Measurements from ENCODE around the gene CMTM4.

- TF ChIP-seq POLR2A (IDR thresholded peaks at IDR 0.05), result no peak
- no peak for TF ChIP-seq CTCF (IDR thresholded peaks at IDR 0.05)
These were observed 16.5 kb upstream of the CMTM4 start for GRCh38 chr16:66713076-66713475.
